Non-pigmented ciliary epithelial cell (primary cell): ENCODE data around the gene C2CD2.

Source experiments
- DNase-seq: peaks from one replicate; pipeline ENCODE4 v3.0.0-alpha.2; 2010; ENCODE audit warnings: low read depth

The C2CD2 gene

DNA sequence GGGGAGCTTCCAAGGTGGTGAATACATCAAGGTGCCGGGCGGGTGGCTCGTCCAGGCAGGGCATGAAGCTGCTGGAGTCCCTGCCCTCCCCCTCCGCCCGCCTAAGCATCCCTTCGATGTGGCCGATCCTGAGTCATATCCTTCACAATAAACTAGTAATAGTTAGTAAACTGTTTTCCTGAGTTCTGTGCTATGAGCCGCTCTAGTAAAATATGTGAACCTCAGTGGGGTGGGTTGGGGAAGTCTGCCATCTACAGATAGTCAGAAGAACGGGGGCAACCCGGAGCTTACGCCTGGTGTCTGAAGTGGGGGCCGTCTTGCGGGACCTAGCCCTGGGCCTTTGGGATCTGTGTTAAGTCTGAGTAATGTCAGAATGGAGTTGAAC lies 21.6 kb downstream of the C2CD2 start:
- peak; percentile 66 for DNase-seq

- DNase-seq, result no peak
Observed at GRCh38 chr21:41931041-41931451, 22.8 kb downstream of the C2CD2 start.

- DNase-seq, result no peak
Observed at GRCh38 chr21:41929248-41929647, 24.6 kb downstream of the C2CD2 start.

DNA sequence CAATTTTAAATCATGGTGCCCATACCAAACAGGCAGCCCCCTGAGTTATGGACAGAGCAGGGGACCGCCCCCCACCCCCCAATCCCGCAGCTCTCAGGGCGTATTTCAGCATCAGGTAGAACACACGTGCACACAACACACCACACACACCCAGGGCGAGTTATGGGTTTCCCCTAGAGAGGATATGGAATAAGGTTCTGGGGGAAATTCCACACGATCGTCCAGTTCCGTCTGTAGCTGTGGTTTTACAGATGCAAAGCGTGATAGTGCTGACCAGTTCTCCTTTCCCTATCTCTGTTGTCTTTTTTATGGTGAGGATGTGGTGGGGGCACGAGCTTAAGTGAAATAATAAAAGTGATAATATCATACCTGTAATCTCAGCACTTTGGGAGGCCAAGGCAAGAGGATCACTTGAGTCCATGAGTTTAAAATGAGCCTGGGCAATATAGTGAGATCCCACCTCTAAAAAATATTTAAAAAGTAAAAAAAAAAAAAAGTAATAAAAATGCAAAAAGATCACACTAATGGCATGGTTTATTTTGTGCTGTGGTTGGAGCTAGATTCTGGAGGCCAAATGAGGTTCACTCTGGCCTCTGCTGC lies 25.1 kb downstream of the C2CD2 start:
- DNase-seq, result no peak

DNA sequence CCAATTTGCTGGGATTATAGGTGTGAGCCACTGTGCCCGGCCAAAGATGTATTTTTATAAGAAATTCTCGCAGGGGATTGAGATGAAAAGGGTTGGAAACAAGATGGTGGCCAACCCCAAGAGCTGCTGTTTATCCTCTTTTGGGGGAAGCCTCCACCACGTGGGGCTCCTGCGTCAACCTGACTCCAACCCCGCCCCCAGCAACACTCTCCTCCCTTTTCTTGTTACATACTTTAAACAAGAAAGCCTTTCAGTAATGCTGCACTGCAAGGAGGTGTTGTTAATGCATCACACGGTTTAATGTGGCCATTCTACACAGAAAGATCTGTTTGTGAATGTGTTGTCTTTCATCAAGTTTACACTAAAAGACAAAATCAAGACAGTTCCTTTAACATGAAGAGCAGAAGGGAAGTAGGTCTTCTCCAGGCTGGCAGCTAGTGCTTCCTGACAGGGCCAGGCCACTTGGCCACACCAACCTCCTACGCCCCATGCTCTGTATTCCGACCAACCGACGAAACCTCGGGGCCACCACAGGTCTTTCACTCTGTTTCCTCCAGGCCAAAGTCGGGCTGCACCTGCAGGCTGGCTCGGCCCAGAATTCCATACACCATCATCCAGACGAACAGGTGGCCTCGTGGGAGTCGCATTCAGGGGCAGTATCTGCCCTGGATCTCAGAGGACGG lies 25.9 kb downstream of the C2CD2 start:
- no peak for DNase-seq

DNA sequence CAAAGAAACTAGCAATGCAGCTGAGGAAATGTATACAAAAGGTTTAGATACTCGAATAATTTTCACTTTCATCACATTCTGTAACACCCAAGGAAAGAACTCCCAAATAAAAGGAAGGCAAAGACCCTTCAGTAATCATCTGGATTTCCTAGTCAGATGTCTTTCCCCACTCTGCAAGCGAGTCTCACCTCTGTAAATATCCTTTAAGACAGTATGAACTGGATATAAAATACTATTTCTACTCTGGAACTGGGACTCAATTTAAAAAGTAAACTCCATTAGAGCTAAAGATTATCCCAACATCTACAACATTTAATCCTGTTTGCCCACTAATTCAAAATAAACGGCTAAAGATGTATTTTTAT lies 27.0 kb downstream of the C2CD2 start:
- DNase-seq, result no peak

DNA sequence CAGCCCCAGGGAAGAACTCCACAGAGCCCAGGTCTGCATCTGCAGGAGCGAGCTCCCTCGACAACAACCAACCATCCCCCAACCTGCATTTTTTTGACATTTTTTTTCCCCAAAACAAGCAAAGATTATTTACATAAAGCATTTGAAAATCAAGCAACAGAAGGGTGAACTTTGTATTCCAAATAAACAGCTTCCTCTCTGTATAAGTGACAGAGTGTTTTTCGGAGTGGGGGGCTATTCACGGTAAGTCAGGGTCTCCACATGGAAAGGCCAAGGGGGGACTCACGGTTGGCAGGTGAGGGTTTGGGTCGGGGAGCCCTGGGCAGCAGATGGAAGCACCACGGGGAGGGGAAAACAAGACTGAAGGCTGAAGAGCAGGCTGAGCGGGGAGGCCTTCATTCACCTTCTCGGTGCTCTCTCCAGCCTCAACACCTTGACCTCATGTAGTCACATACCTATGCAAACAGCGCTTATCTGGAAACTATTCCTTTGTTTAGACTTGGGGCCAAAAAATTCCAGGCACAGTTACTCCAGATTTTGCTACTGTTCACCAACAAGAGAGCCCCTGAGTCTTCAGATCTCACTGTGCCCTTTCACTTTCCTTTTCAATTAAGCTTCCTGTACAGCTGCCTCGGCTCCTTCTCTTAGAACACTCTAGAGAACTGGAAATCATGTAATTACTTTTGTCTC lies 27.6 kb downstream of the C2CD2 start:
- no peak for DNase-seq

GRCh38 chr21:41925767-41926116 lies 28.1 kb downstream of the C2CD2 start:
- DNase-seq, result no peak

DNA sequence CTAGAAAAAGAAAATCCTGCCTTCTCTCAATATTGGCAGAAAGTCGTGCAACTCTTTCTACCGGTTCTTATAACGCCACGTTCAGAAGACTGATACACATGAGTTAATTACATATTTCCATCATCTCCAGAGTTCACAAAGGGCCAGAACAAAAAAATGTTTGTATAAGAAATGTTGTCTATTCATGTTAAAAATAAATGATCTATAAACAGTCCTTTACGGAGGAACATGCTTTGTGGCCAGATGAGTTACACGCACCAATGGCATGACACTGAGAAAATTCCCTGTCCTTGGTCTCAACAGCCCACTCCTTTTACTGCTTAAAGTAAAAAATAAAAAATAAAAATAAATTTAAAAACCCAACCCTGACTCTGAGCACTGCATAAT lies 29.5 kb downstream of the C2CD2 start:
- DNase-seq, result no peak

GRCh38 chr21:41923631-41924367 lies 30.0 kb downstream of the C2CD2 start:
- DNase-seq, result no peak

DNA sequence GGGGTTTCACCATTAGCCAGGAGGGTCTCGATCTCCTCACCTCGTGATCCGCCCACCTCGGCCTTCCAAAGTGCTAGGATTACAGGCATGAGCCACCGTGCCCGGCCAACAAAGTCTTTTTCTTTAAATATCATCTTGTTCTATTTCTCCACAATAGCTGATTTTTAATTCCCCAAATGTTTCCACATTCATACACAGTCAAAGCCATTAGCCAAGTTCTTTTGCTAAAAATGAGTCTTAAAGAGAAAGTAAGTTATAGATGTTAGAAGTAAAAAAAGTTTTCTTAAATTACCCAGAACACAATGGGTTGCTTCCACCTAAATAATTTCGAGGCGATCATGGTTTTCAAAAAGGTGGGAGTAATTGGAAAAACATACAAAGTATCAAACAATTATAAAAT lies 30.6 kb downstream of the C2CD2 start:
- DNase-seq, result no peak

DNA sequence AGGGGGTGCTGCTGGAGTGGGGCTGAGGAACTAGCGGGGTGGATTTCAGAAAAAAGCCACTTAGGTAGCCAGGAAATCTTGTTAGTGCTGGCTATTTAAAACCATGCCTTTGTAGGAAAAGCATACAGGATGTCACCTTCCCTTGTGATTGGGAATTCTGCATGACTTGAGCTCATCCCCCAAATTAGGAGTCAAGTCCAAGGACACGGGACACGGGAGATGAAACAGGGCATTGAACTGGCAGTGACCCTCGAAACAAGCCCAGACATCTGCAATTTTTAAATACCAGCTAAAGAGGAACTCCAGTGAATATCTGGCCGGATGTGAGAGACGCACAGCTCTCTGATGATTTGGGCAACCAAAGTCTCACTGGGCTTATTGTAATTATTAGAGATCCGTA lies 32.8 kb downstream of the C2CD2 start:
- no peak for DNase-seq

DNA sequence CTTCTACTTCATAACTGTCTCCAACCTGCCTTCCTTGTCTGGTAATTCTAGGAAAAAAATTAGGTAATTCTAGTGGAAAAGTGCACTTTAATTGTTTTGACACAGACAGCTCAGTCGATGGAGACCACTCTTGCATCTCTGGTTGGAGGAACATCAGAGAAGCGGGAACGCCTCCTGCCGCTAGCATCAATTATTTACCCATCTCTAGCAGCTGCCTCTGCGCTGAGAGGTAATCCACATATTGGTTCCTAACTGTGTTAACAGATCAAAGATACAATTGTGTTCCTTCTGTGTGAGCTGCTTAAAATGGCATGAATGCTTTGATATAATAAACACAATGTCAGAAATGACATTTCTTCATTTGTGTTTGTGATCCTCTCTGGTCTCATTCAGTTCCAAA lies 33.3 kb downstream of the C2CD2 start:
- DNase-seq, result no peak

DNA sequence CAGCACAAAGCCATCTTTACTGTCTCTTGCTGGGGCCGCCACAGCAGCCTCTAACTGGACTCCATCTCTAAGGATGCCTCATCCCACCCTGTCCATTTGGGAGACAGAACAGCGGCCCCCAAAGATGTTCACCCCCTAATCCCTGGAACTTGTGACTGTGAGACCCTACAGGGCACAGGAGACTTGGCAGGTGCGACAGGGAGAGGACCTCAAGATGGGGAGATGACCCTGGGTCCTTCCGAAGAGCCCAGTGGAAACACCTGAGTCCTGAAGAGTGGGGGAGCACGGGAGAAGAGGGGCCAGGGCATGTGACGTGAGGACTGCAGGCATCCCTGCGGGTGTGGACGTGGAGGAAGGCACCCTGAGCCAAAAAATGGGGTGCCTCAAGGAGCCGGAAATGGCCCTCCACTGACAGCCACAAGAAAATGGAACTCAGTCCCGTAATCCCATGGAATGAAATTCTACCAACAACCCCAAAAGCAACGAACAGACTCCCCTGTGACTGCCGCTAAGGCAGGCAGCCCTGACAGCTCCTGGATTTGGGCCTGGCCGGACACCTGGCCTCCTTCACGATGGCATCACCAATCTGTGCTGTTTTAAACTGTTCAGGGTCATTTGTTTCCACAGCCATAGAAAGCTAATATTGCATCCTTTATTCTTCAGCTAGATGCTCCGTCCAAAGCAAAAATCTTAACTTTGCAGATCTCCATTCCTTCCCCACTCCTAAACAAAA lies 34.0 kb downstream of the C2CD2 start:
- DNase-seq, result no peak

- DNase-seq, result no peak
Observed at GRCh38 chr21:41918561-41919358, 35.1 kb downstream of the C2CD2 start.

DNA sequence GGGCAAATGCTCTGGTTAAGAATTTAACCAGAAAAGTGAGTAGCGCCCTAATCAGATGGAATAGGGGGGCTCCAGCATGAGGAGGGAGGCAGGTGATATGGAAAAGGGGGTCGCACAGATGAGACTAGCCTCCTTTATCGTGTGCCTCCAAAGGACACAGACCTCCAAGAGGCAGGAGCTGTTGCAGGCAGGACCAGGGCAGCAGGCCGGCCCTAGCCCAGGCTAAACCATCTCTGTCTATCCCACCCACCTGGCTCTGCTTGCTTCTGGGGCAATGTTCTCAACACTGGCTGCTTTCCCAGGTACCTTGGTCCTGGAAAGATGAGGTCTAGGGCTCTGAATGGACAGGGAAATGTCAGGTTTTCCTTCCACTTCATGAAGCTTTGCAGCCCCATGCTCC lies 36.3 kb downstream of the C2CD2 start:
- DNase-seq, result no peak

GRCh38 chr21:41916888-41917433 lies 36.9 kb downstream of the C2CD2 start:
- no peak for DNase-seq

DNA sequence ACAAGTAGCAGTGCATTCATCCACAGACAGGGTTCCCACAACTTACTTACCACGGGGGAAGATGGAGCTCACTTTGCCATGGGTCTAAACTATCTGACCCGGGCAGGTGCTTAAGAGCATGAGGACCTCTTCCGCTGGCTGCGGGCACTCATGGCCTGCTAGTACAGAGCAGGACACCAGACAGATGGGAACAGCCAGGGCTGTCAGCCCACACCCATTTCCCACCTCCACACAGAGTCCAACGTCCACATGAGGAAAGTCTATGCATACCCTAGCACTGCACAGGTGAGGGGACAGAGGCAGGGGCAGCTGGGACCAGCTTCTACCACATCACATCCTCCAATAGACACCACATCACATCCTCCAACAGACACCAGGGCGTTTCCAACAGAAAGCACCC lies 38.9 kb downstream of the C2CD2 start:
- no peak for DNase-seq

- DNase-seq, result no peak
Observed at GRCh38 chr21:41914358-41914757, 39.5 kb downstream of the C2CD2 start.

DNA sequence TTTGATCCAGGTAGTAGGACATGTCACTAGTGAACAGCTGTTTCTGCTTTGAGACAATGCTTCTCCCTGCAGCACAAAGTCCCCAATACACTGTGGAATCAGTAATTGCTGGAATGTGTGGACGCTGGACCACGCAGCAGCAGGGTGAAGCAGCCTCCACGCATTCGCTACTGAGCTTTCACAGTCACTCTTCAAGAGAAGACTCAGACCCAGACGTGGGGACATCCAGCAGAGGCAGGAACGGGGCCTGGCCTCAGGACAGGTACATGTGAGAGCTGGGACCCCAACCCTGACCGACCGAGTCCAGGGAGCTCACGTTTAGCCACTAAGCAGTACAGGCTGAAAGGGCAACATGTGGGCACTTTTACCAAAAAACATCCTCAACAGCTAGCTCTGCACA lies 40.6 kb downstream of the C2CD2 start:
- no peak for DNase-seq

- DNase-seq, result no peak
Observed at GRCh38 chr21:41908829-41909228, 45.0 kb downstream of the C2CD2 start.
